Uterus (tissue), 4 donors: Measurements from ENCODE around the gene PARP1. TPM values are rescaled to one million over a fixed set of nuclear protein-coding genes. Genes with fewer than 3 reads are reported as not detected.
"Not testable (repeated sequence)": the region's sequence is repeated elsewhere in the genome, so short reads cannot be mapped to it uniquely, and the experiment has no call there.

Experiments
- DNase-seq, 2 donors: peaks; one replicate each; pipeline ENCODE4 v3.0.0-alpha.2; 2019 to 2020
- H3K27ac ChIP-seq, 2 donors: fragments of 200-600 bp; sonication (generic); 1 replicate in 1 of 2; 2 replicates in 1 of 2; pipeline ENCODE4 v1.5.1; 2016 to 2018
- H3K27me3 ChIP-seq, 2 donors: fragments of 200-600 bp; sonication (generic); one replicate each; pipeline ENCODE4 v1.5.1; 2018 to 2019; ENCODE audit warnings: control low read depth in 1 of 2
- H3K36me3 ChIP-seq, 2 donors: fragments of 200-600 bp; sonication (generic); one replicate each; pipeline ENCODE4 v1.5.1; 2019; ENCODE audit warnings: control low read depth in 1 of 2
- H3K4me1 ChIP-seq, 2 donors: fragments of 200-600 bp; sonication (generic); one replicate each; pipeline ENCODE4 v1.5.1; 2018 to 2019; ENCODE audit warnings: control low read depth in 1 of 2
- H3K4me3 ChIP-seq, 2 donors: fragments of 200-600 bp; sonication (generic); 1 replicate in 1 of 2; 2 replicates in 1 of 2; pipeline ENCODE4 v1.5.1; 2018 to 2019; ENCODE audit warnings: mild to moderate bottlenecking in 1 of 2
- H3K9me3 ChIP-seq, 2 donors: fragments of 200-600 bp; sonication (generic); one replicate each; pipeline ENCODE4 v1.5.1; 2019; ENCODE audit warnings: control low read depth in 1 of 2
- POLR2A ChIP-seq, 2 donors: fragments of 450-650 bp; IDR thresholded peaks; one replicate each; pipeline ENCODE4 v1.6.1; 2016; ENCODE audit warnings: antibody characterized with exemption in 2 of 2, mild to moderate bottlenecking in 1 of 2, moderate library complexity in 1 of 2
- intact Hi-C: fragments of 100-400 bp; cut with DNase I; formaldehyde crosslinking; loops from one replicate; pipeline ENCODE4 v1.15.1; 2023; ENCODE audit warnings: low total_unique reads
- total RNA-seq, 4 donors: library from RNA; depleted of rRNA in 3 of 4; stranded (reverse); fragments of >200 nt in 3 of 4; gene quantifications; one replicate each; pipeline versions ENCODE4 v1.1.0 to v1.2.4, GENCODE V29; 2014 to 2023
- TF ChIP-seq, protein P1 (sequence below), 4 experiments: fragments of 200-600 bp in 2 of 4; fragments of 450-650 bp in 2 of 4; sonication (generic) in 2 of 4; IDR thresholded peaks; one replicate each; pipeline ENCODE4 v1.5.1; 2016 to 2019; ENCODE audit warnings: antibody characterized with exemption in 4 of 4, mild to moderate bottlenecking in 2 of 4, moderate library complexity in 1 of 4
- donor health status: DM: yes; HTN: yes; CAD: no.

PARP1 gene
- total RNA-seq, 4 donors from 2014 or later = 17.1 to 147 (median 33.8) TPM

DNA sequence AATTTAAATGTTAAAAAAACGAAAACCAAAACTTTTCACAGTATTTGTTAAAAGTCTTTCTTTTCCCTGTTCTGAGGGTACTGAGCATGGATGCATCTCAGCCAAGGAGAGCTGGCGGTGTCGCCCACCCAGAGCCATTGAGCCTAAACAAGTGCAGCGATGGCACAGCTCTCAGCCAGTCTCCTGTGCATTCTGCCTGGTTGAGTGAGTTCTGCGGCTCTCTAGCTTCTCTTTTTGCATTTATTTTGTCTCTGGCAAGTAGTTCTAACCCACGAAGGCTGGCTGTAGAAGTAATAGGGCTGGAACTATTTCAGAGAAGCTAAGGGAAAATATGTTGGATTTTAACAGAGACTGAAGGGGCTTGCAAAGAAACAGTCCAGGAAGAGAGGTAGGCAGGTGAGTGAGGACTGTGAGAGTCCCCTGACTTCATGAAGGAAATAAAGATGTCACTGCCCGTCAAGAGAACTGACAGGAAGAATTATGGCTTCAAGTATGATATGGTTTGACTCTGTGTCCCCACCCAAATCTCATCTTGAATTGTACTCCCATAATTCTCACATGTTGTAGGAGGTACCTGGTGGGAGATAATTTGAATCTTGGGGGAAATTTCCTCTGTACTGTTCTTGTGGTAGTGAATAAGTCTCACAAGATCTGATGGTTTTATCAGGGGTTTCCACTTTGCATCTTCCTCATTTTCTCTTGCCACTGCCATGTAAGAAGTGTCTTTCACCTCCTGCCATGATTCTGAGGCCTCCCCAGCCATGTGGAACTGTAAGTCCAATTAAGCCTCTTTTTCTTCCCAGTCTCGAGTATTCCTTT, 63.2 kb downstream of the PARP1 start:
- no peak overlapping the region for H3K27ac ChIP-seq
- no peaks in the 10 kb centered on the region for H3K27me3 ChIP-seq
- H3K4me3 ChIP-seq = no peak overlapping the region
- intact Hi-C loops = no loop called here
- H3K9me3 ChIP-seq = no peaks in the 10 kb centered on the region
- no peaks in the 10 kb centered on the region for H3K4me1 ChIP-seq
- DNase-seq = no peak
- no peaks in the 10 kb centered on the region for H3K36me3 ChIP-seq
- TF ChIP-seq POLR2A (IDR thresholded peaks at IDR 0.05) = no peak
- TF ChIP-seq, protein P1, sequence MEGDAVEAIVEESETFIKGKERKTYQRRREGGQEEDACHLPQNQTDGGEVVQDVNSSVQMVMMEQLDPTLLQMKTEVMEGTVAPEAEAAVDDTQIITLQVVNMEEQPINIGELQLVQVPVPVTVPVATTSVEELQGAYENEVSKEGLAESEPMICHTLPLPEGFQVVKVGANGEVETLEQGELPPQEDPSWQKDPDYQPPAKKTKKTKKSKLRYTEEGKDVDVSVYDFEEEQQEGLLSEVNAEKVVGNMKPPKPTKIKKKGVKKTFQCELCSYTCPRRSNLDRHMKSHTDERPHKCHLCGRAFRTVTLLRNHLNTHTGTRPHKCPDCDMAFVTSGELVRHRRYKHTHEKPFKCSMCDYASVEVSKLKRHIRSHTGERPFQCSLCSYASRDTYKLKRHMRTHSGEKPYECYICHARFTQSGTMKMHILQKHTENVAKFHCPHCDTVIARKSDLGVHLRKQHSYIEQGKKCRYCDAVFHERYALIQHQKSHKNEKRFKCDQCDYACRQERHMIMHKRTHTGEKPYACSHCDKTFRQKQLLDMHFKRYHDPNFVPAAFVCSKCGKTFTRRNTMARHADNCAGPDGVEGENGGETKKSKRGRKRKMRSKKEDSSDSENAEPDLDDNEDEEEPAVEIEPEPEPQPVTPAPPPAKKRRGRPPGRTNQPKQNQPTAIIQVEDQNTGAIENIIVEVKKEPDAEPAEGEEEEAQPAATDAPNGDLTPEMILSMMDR (IDR thresholded peaks at IDR 0.05) = no peak

DNA sequence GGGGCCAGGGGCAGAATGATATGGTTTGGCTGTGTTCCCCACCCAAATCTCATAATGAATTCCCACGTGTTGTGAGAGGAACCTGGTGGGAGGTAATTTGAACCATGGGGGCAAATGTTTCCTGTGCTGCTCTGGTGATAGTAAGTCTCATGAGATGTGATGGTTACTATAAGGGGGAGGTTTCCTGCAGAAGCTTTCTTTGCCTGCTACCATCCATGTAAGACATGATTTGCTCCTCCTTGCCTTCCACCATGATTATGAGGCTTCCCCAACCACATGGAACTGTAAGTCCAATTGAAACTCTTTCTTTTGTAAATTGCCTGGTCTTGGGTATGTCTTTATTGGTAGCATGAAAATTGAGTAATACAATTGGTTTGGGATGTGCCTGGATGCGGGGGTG, 65.2 kb downstream of the PARP1 start:
- Histone ChIP-seq H3K4me3 (no peak overlapping the region), H3K4me1 (no peaks in the 10 kb centered on the region), H3K27ac (no peak overlapping the region), H3K27me3 (no peaks in the 10 kb centered on the region), H3K9me3 (no peaks in the 10 kb centered on the region), H3K36me3 (no peaks in the 10 kb centered on the region)
- TF ChIP-seq, protein P1 (IDR thresholded peaks at IDR 0.05) = no peak
- TF ChIP-seq POLR2A (IDR thresholded peaks at IDR 0.05) = no peak
- no peak for DNase-seq
- intact Hi-C loops = no loop called here

DNA sequence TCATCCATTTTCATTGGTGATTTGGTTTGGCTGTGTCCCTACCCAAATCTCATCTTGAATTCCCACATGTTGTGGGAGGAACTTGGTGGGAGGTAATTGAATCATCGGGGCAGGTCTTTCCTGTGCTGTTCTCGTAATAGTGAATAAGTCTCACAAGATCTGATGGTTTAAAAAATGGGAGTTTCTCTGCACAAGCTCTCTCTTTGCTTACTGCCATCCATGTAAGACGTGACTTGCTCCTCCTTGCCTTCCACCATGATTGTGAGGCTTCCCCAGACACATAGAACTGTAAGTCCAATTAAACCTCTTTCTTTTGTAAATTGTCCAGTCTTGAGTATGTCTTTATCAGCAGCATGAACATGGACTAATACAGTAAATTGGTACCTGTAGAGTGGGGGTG, 67.8 kb downstream of the PARP1 start:
- H3K27me3 ChIP-seq, H3K36me3 ChIP-seq, intact Hi-C loops, H3K9me3 ChIP-seq, H3K4me1 ChIP-seq, H3K4me3 ChIP-seq, DNase-seq, H3K27ac ChIP-seq: not testable (repeated sequence)

DNA sequence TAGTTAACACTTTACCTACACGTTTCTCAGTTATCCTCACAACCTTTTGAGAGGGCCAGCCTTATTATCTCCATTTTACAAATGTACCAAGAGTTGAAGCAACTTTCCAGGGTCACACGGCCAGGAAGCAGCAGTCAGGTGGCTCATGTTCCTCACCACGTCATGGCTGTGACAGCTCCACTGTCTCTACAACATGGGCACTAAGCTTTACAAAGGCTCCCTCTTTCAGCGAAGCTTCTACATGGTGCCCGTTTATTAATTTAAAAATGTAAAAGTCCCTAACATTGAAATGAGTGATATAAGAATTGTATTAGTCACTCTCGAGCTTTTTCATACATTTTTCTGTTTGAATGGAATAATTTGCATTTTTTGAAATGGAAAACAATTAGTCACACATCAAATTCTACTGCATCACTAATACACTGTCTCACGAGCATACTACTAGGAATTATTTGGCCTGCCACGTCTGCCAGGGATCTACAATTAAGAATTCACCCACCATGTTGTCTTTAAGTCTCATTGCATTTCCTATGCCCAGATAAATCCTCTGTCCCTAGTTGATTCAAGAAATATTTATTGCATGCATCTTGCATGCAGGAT, 70.5 kb downstream of the PARP1 start:
- TF ChIP-seq, protein P1 (IDR thresholded peaks at IDR 0.05) = no peak
- TF ChIP-seq POLR2A (IDR thresholded peaks at IDR 0.05) = no peak
- intact Hi-C loops = no loop called here

DNA sequence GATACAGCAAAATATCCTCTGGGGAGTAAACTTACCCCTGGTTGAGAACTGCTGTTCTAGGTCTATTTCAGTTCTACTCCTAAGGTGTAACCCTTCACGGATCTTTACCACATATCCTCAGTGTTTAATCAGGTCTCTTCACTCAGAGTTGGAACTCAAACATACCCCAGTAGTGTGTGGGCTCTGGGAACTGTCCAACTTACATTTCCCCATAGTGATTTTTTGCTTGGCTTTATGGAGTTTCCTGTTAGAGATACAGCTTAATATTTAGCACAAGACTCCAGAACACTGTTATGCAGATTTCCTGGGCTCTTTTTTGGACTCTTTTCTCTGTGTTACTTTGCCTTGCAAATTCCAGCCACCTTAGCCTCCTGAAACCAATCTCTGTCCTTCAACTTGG, 72.2 kb downstream of the PARP1 start:
- no peak for DNase-seq
- Histone ChIP-seq H3K4me1 (no peaks in the 10 kb centered on the region), H3K27me3 (no peaks in the 10 kb centered on the region), H3K9me3 (no peaks in the 10 kb centered on the region), H3K27ac (no peak overlapping the region), H3K4me3 (no peak overlapping the region), H3K36me3 (no peaks in the 10 kb centered on the region)
- intact Hi-C loops = no loop called here
- no peak for TF ChIP-seq POLR2A (IDR thresholded peaks at IDR 0.05)
- TF ChIP-seq, protein P1 (IDR thresholded peaks at IDR 0.05) = no peak

More for the DNA sequence above, 70.5 kb downstream of the PARP1 start:
- no peaks in the 10 kb centered on the region for H3K4me1 ChIP-seq
- no peaks in the 10 kb centered on the region for H3K27me3 ChIP-seq
- H3K4me3 ChIP-seq = no peak overlapping the region
- no peaks in the 10 kb centered on the region for H3K36me3 ChIP-seq
- H3K9me3 ChIP-seq = no peaks in the 10 kb centered on the region
- no peak for DNase-seq
- H3K27ac ChIP-seq = no peak overlapping the region
